ENCODE measurements around the gene FAM180B. TPM values are rescaled to one million over a fixed set of nuclear protein-coding genes. Genes with fewer than 3 reads are reported as not detected.

FAM180B gene
- total and polyA plus RNA-seq, 2 of the 8 experiments (the other 6 are each of a cell fraction or from before 2014, with no cell fraction given) = 0.09 TPM; not detected in 1

- no peak overlapping the region for H3K23ac ChIP-seq (ENCODE audit: insufficient read length)
- no peak overlapping the region for H2BK15ac ChIP-seq (ENCODE audit: low read length)
- no peaks in the 10 kb centered on the region for H3K23me2 ChIP-seq (ENCODE audit: low read depth, low read length)
- H3K56ac ChIP-seq (replicated peaks; ENCODE audit: insufficient read length, low read depth, low read length) = no peak overlapping the region
- DNase-seq (ENCODE audit: low read depth in 1 of 2, low spot score in 2 of 2) (no peak), FAIRE-seq (no peak)
- H2BK12ac ChIP-seq (ENCODE audit: low read depth, low read length) = no peak overlapping the region
- H3K4me2 ChIP-seq (ENCODE audit: insufficient read depth in 1 of 2, low read depth in 2 of 2, low read length in 2 of 2) = no peak overlapping the region
- H3K4me1 ChIP-seq (replicated peaks in 1 of 4; ENCODE audit: control insufficient read depth in 3 of 4, insufficient read depth in 4 of 4, low read length in 3 of 4) = no peaks in the 10 kb centered on the region
- H3K79me1 ChIP-seq (ENCODE audit: low read depth, low read length) = no peaks in the 10 kb centered on the region
- H3K79me2 ChIP-seq (ENCODE audit: control insufficient read depth in 1 of 2, insufficient read depth in 2 of 2, low read length in 2 of 2) = no peaks in the 10 kb centered on the region
- ChIA-PET POLR2A (ENCODE audit: partially characterized antibody) (interaction anchor here (0.6 to 1.1 kb wide), 2 partner anchors 9 to 15 kb away, joined by 3 read pairs; no protein-coding TSS in a partner anchor), CTCF (ENCODE audit: partially characterized antibody) (interaction anchor here (0.5 to 2.2 kb wide), 4 partner anchors 11 to 1000 kb away, joined by 3 to 6 read pairs (median 5); no protein-coding TSS in a partner anchor)
- H3K14ac ChIP-seq (ENCODE audit: insufficient read length) = no peak overlapping the region
- peaks cover 0 to 1% of the 10 kb centered on the region in 2 experiments for H4K20me1 ChIP-seq (replicated peaks in 1 of 2; ENCODE audit: control insufficient read depth in 1 of 2, insufficient read depth in 2 of 2, low read length in 2 of 2)
- H3K27me3 ChIP-seq (replicated peaks in 1 of 4; ENCODE audit: control insufficient read depth in 3 of 4, extremely low read depth in 1 of 4, insufficient read depth in 3 of 4, low read length in 3 of 4) = no peaks in the 10 kb centered on the region
- WGBS, 2 experiments (ENCODE audit: extremely low coverage in 1 of 2, insufficient coverage in 1 of 2, insufficient read length in 1 of 2, insufficient replicate concordance in 2 of 2, low coverage in 1 of 2, low lambda C conversion rate in 2 of 2, missing lambda C conversion rate in 1 of 2) = 87% methylated on average over 4 of the region's 4 CpGs; no CpG with 5 or more reads in 1 of the 2 experiments
- no peak overlapping the region for H2AFZ ChIP-seq (ENCODE audit: low read length)
- H3K18ac ChIP-seq (ENCODE audit: extremely low read depth, low read length) = no peak overlapping the region
- no peak overlapping the region for H3K4me3 ChIP-seq (ENCODE audit: extremely low read depth in 1 of 4, insufficient read depth in 2 of 4, low read depth in 3 of 4, low read length in 4 of 4)
- H4K91ac ChIP-seq (replicated peaks; ENCODE audit: insufficient read length, low read length) = no peak overlapping the region
- H4K8ac ChIP-seq (ENCODE audit: extremely low read depth, insufficient read depth, low read length) = no peak overlapping the region
- H2BK20ac ChIP-seq (ENCODE audit: low read length) = no peak overlapping the region
- no peak overlapping the region for H3K9ac ChIP-seq (replicated peaks in 1 of 4; ENCODE audit: extremely low read depth in 1 of 4, low read depth in 3 of 4, low read length in 3 of 4)
- H3K27ac ChIP-seq (ENCODE audit: low read depth, low read length) = no peak overlapping the region
- no peak overlapping the region for H3K4ac ChIP-seq (replicated peaks; ENCODE audit: insufficient read length, low read depth, low read length)
- no peak overlapping the region for H2BK5ac ChIP-seq (ENCODE audit: low read depth, low read length)
- no peak overlapping the region for H2BK120ac ChIP-seq (replicated peaks; ENCODE audit: low read depth, low read length)
- no peak overlapping the region for H4K5ac ChIP-seq (ENCODE audit: insufficient read length, low read depth, low read length)
- no peak overlapping the region for H2AK5ac ChIP-seq (ENCODE audit: low read depth, low read length)
- no peaks in the 10 kb centered on the region for H3K9me3 ChIP-seq (ENCODE audit: insufficient read depth in 2 of 2, low read depth in 1 of 2, low read length in 1 of 2)
- peaks cover 6 to 73% (median 50%) of the 10 kb centered on the region in 4 experiments; a peak in 7 of 8 replicates for H3K36me3 ChIP-seq (ENCODE audit: control insufficient read depth in 2 of 4, insufficient read depth in 4 of 4, low read length in 3 of 4)
Measured at GRCh38 chr11:47628026-47628425, 41.5 kb downstream of the FAM180B start.
